Measurements from ENCODE around the gene CASK.

GRCh38 chrX:41825796-41826195 lies 97.6 kb downstream of the CASK start:
- TF ChIP-seq CTCF (conservative IDR thresholded peaks at IDR 0.05; ENCODE audit: low read depth, low read length) (no peak), EZH2 (IDR thresholded peaks at IDR 0.05; ENCODE audit: borderline replicate concordance, low read depth, low read length, poor library complexity, severe bottlenecking) (no peak)

All from A673 (cell line).